OCI-LY1 (cell line): ENCODE data around the gene EZH2.
A peak's percentile ranks its signal among the peaks of the same experiment; 100 is the strongest.

Experiments used
- H2AFZ ChIP-seq: fragments of 200-600 bp; sonication (generic), shearing (Covaris generic); 2 replicates; pipeline ENCODE4 v1.6.0; 2014; ENCODE audit warnings: antibody characterized with exemption, mild to moderate bottlenecking, low read length
- H3F3A ChIP-seq: fragments of 200-600 bp; sonication (generic), shearing (Covaris generic); 2 replicates; pipeline ENCODE4 v1.6.0; 2014; ENCODE audit warnings: mild to moderate bottlenecking, antibody characterized with exemption, low read length, moderate library complexity; ENCODE audit not compliant: insufficient read depth
- H3K27ac ChIP-seq: fragments of 200-600 bp; sonication (generic); 2 replicates; pipeline ENCODE4 v1.5.1; 2014; ENCODE audit warnings: low read length, mixed run types, mild to moderate bottlenecking, low read depth; ENCODE audit not compliant: poor library complexity, severe bottlenecking
- H3K27me3 ChIP-seq: fragments of 200-600 bp; sonication (generic); 2 replicates; pipeline ENCODE4 v1.6.0; 2014; ENCODE audit warnings: antibody characterized with exemption, mild to moderate bottlenecking, low read length, moderate library complexity; ENCODE audit not compliant: insufficient read depth
- H3K36me3 ChIP-seq: fragments of 200-600 bp; sonication (generic); 2 replicates; pipeline ENCODE4 v1.6.1; 2014; ENCODE audit warnings: mild to moderate bottlenecking, antibody characterized with exemption, low read length, moderate library complexity, mixed read lengths; ENCODE audit not compliant: insufficient read depth
- H3K4me1 ChIP-seq: fragments of 200-600 bp; sonication (generic); 2 replicates; pipeline ENCODE4 v1.5.1; 2014; ENCODE audit warnings: mild to moderate bottlenecking, low read length, moderate library complexity; ENCODE audit not compliant: insufficient read depth, severe bottlenecking
- H3K4me2 ChIP-seq: fragments of 200-600 bp; sonication (generic), shearing (Covaris generic); 2 replicates; pipeline ENCODE4 v1.6.1; 2014; ENCODE audit warnings: low read length
- H3K4me3 ChIP-seq: fragments of 200-600 bp; sonication (generic); 2 replicates; pipeline ENCODE4 v1.5.1; 2014; ENCODE audit warnings: low read length, low read depth, mild to moderate bottlenecking, mixed read lengths; ENCODE audit not compliant: poor library complexity, severe bottlenecking
- H3K79me2 ChIP-seq: fragments of 200-600 bp; shearing (Covaris generic); 2 replicates; pipeline ENCODE4 v1.6.1; 2016; ENCODE audit warnings: mixed run types, low read length, mixed read lengths; ENCODE audit not compliant: insufficient read depth
- H3K9ac ChIP-seq: fragments of 200-600 bp; sonication (generic), shearing (Covaris generic); 2 replicates; pipeline ENCODE4 v1.6.1; 2014; ENCODE audit warnings: mild to moderate bottlenecking, low read length, mixed read lengths
- H3K9me2 ChIP-seq: fragments of 200-600 bp; sonication (generic), shearing (Covaris generic); 2 replicates; pipeline ENCODE4 v1.6.1; 2014; ENCODE audit warnings: low read depth, mild to moderate bottlenecking, low read length, mixed read lengths
- H3K9me3 ChIP-seq: fragments of 200-600 bp; shearing (Covaris generic); 2 replicates; pipeline ENCODE4 v1.6.1; 2014; ENCODE audit warnings: low read length, mixed read lengths
- H4K20me1 ChIP-seq: fragments of 200-600 bp; sonication (generic), shearing (Covaris generic); 2 replicates; pipeline ENCODE4 v1.6.0; 2016; ENCODE audit warnings: mild to moderate bottlenecking, low read length; ENCODE audit not compliant: insufficient read depth
- CTCF ChIP-seq: fragments of 200-600 bp; sonication (generic), shearing (Covaris generic); IDR thresholded peaks from 2 replicates; pipeline ENCODE4 v1.5.1; 2017; ENCODE audit warnings: mild to moderate bottlenecking, antibody characterized with exemption, low read length, moderate library complexity, mixed read lengths
- EZH2 ChIP-seq: fragments of 200-600 bp; sonication (generic), shearing (Covaris generic); IDR thresholded peaks from 2 replicates; pipeline ENCODE4 v1.8.0; 2017; ENCODE audit warnings: borderline replicate concordance, mixed run types, mild to moderate bottlenecking, antibody characterized with exemption, low read length, moderate library complexity, mixed read lengths

EZH2 gene

GRCh38 chr7:148865283-148865682 is 18.8 kb downstream of the EZH2 start:
- Histone ChIP-seq H3K9ac (peak overlapping the region; percentile 1; the same call in 1 of the 2 replicates), H3K27ac (peak overlapping the region; percentile 46), H3K79me2 (peaks cover 96% of the 10 kb centered on the region), H3K4me3 (no peak overlapping the region), H3K9me2 (no peaks in the 10 kb centered on the region), H2AFZ (no peak overlapping the region), H3F3A (peaks cover 8% of the 10 kb centered on the region; the same call in 1 of the 2 replicates), H3K4me1 (peaks cover 55% of the 10 kb centered on the region), H3K9me3 (peaks cover 21% of the 10 kb centered on the region), H4K20me1 (0 out of 2 replicates have a peak, but pooled peaks cover 3% of the 10 kb centered on the region), H3K4me2 (peak overlapping the region; percentile 47), H3K27me3 (no peaks in the 10 kb centered on the region), H3K36me3 (peaks cover 31% of the 10 kb centered on the region)
- no peak for TF ChIP-seq CTCF
- no peak for TF ChIP-seq EZH2

GRCh38 chr7:148863324-148863723 is 20.8 kb downstream of the EZH2 start:
- no peak overlapping the region for H3K4me3 ChIP-seq

GRCh38 chr7:148862481-148862880 is 21.6 kb downstream of the EZH2 start:
- 0 out of 2 replicates have a peak, but pooled peaks cover 3% of the 10 kb centered on the region for H4K20me1 ChIP-seq

More at GRCh38 chr7:148863324-148863723, 20.8 kb downstream of the EZH2 start:
- Histone ChIP-seq H3K9ac (peak overlapping the region; percentile 3; the same call in 1 of the 2 replicates), H3K79me2 (peaks cover 96% of the 10 kb centered on the region), H3K36me3 (peaks cover 13% of the 10 kb centered on the region), H3K4me1 (peaks cover 63% of the 10 kb centered on the region), H3K4me2 (peak overlapping the region; percentile 47; the same call in 1 of the 2 replicates), H3K27me3 (no peaks in the 10 kb centered on the region), H4K20me1 (0 out of 2 replicates have a peak, but pooled peaks cover 3% of the 10 kb centered on the region), H2AFZ (no peak overlapping the region), H3F3A (peaks cover 8% of the 10 kb centered on the region; the same call in 1 of the 2 replicates), H3K9me2 (no peaks in the 10 kb centered on the region), H3K27ac (peak overlapping the region; percentile 2), H3K9me3 (peaks cover 4% of the 10 kb centered on the region)
- no peak for TF ChIP-seq EZH2
- no peak for TF ChIP-seq CTCF

More at GRCh38 chr7:148862481-148862880, 21.6 kb downstream of the EZH2 start:
- H3K4me3 ChIP-seq: no peak overlapping the region
- H3K27me3 ChIP-seq: no peaks in the 10 kb centered on the region
- H3K4me2 ChIP-seq: no peak overlapping the region
- peaks cover 63% of the 10 kb centered on the region for H3K4me1 ChIP-seq
- peaks cover 96% of the 10 kb centered on the region for H3K79me2 ChIP-seq
- no peaks in the 10 kb centered on the region for H3K9me2 ChIP-seq
- H3K9me3 ChIP-seq: no peaks in the 10 kb centered on the region
- TF ChIP-seq CTCF: no peak
- TF ChIP-seq EZH2: no peak
- peaks cover 6% of the 10 kb centered on the region for H3K36me3 ChIP-seq
- H2AFZ ChIP-seq: no peak overlapping the region
- H3K27ac ChIP-seq: no peak overlapping the region
- H3K9ac ChIP-seq: no peak overlapping the region
- peaks cover 8% of the 10 kb centered on the region; the same call in 1 of the 2 replicates for H3F3A ChIP-seq
